Loucy (cell line): Measurements from ENCODE around the gene CAMK2D.

Experiments
- H2AFZ ChIP-seq: fragments of 200-600 bp; sonication (generic); 2 replicates; pipeline ENCODE4 v1.6.0; 2016; ENCODE audit warnings: antibody characterized with exemption, mild to moderate bottlenecking, low read length, moderate library complexity
- H3F3A ChIP-seq: fragments of 200-600 bp; 2 replicates; pipeline ENCODE4 v1.6.0; 2016; ENCODE audit warnings: antibody characterized with exemption, low read depth, mild to moderate bottlenecking
- H3K27me3 ChIP-seq: fragments of 200-600 bp; sonication (generic); 2 replicates; pipeline ENCODE4 v1.6.1; 2014; ENCODE audit warnings: low read length, mild to moderate bottlenecking; ENCODE audit not compliant: insufficient read depth, poor library complexity, severe bottlenecking
- H3K36me3 ChIP-seq: fragments of 200-600 bp; sonication (generic); 2 replicates; pipeline ENCODE4 v1.6.1; 2016; ENCODE audit warnings: low read length; ENCODE audit not compliant: insufficient read depth
- H3K4me1 ChIP-seq: fragments of 200-600 bp; sonication (generic); 2 replicates; pipeline ENCODE4 v1.5.1; 2014; ENCODE audit warnings: low read length, mild to moderate bottlenecking; ENCODE audit not compliant: insufficient read depth, poor library complexity, severe bottlenecking
- H3K4me2 ChIP-seq: fragments of 200-600 bp; sonication (generic); 2 replicates; pipeline ENCODE4 v1.6.0; 2014; ENCODE audit warnings: antibody characterized with exemption, low read length, low read depth, mild to moderate bottlenecking; ENCODE audit not compliant: poor library complexity, severe bottlenecking
- H3K4me3 ChIP-seq: fragments of 200-600 bp; sonication (generic); 2 replicates; pipeline ENCODE4 v1.5.1; 2014; ENCODE audit warnings: low read length, mild to moderate bottlenecking, mixed read lengths; ENCODE audit not compliant: poor library complexity, severe bottlenecking
- H3K79me2 ChIP-seq: fragments of 200-600 bp; sonication (generic); 2 replicates; pipeline ENCODE4 v1.6.1; 2014; ENCODE audit warnings: low read length; ENCODE audit not compliant: insufficient read depth
- H3K9ac ChIP-seq: fragments of 200-600 bp; sonication (generic); 2 replicates; pipeline ENCODE4 v1.6.0; 2014; ENCODE audit warnings: mild to moderate bottlenecking, low read depth, low read length, moderate library complexity; ENCODE audit not compliant: poor library complexity, severe bottlenecking
- H3K9me2 ChIP-seq: fragments of 200-600 bp; sonication (generic); replicated peaks from 2 replicates; pipeline ENCODE4 v1.6.1; 2016; ENCODE audit warnings: low read depth, low read length, mixed read lengths
- H3K9me3 ChIP-seq: fragments of 200-600 bp; sonication (generic); 2 replicates; pipeline ENCODE4 v1.6.1; 2014; ENCODE audit warnings: mild to moderate bottlenecking, antibody characterized with exemption, low read length, low read depth; ENCODE audit not compliant: insufficient read depth
- H4K20me1 ChIP-seq: fragments of 200-600 bp; sonication (generic); 2 replicates; pipeline ENCODE4 v1.6.0; 2014; ENCODE audit warnings: antibody characterized with exemption, low read length, mild to moderate bottlenecking; ENCODE audit not compliant: insufficient read depth, poor library complexity, severe bottlenecking
- CTCF ChIP-seq: fragments of 200-600 bp; sonication (generic); conservative IDR thresholded peaks from 2 replicates; pipeline ENCODE4 v1.5.1; 2014; ENCODE audit warnings: mild to moderate bottlenecking, antibody characterized with exemption, low read length
- EZH2phosphoT487 ChIP-seq: fragments of 200-600 bp; IDR thresholded peaks from 2 replicates; pipeline ENCODE4 v1.6.1; 2018; ENCODE audit warnings: antibody characterized with exemption, mild to moderate bottlenecking, moderate library complexity, borderline replicate concordance

Gene CAMK2D

GRCh38 chr4:113618205-113618604, 143.3 kb downstream of the CAMK2D start:
- no peaks in the 10 kb centered on the region for H3K79me2 ChIP-seq
- H3K4me3 ChIP-seq: no peak overlapping the region
- H3K4me2 ChIP-seq: no peak overlapping the region
- no peaks in the 10 kb centered on the region for H3K36me3 ChIP-seq
- H3K9ac ChIP-seq: no peak overlapping the region
- H3K27me3 ChIP-seq: no peaks in the 10 kb centered on the region
- no peaks in the 10 kb centered on the region for H4K20me1 ChIP-seq
- H3K4me1 ChIP-seq: peaks cover 43% of the 10 kb centered on the region
- H2AFZ ChIP-seq: no peak overlapping the region
- H3K9me3 ChIP-seq: no peaks in the 10 kb centered on the region
- TF ChIP-seq CTCF (no peak), EZH2phosphoT487 (no peak)
- no peaks in the 10 kb centered on the region for H3K9me2 ChIP-seq
- no peaks in the 10 kb centered on the region for H3F3A ChIP-seq

GRCh38 chr4:113617195-113617594, 144.3 kb downstream of the CAMK2D start:
- Histone ChIP-seq H3K9me2 (no peaks in the 10 kb centered on the region), H3K9me3 (no peaks in the 10 kb centered on the region), H3F3A (no peaks in the 10 kb centered on the region), H3K27me3 (no peaks in the 10 kb centered on the region), H3K36me3 (no peaks in the 10 kb centered on the region), H3K4me1 (peaks cover 43% of the 10 kb centered on the region), H3K4me3 (no peak overlapping the region), H3K79me2 (no peaks in the 10 kb centered on the region), H3K4me2 (no peak overlapping the region), H4K20me1 (no peaks in the 10 kb centered on the region), H3K9ac (no peak overlapping the region), H2AFZ (no peak overlapping the region)
- TF ChIP-seq CTCF: no peak
- no peak for TF ChIP-seq EZH2phosphoT487

- TF ChIP-seq EZH2phosphoT487 (no peak), CTCF (no peak)
These were observed 145.1 kb downstream of the CAMK2D start for GRCh38 chr4:113616443-113616842.

More at GRCh38 chr4:113616443-113616842, 145.1 kb downstream of the CAMK2D start:
- Histone ChIP-seq H3K9me2 (no peaks in the 10 kb centered on the region), H3K79me2 (no peaks in the 10 kb centered on the region), H3K4me3 (no peak overlapping the region), H3K9me3 (no peaks in the 10 kb centered on the region), H4K20me1 (no peaks in the 10 kb centered on the region), H3K4me1 (peaks cover 43% of the 10 kb centered on the region), H3K27me3 (no peaks in the 10 kb centered on the region), H3K9ac (no peak overlapping the region), H3K4me2 (no peak overlapping the region), H2AFZ (no peak overlapping the region), H3K36me3 (no peaks in the 10 kb centered on the region), H3F3A (no peaks in the 10 kb centered on the region)
